ENCODE data around the gene UGT3A2.

DNA sequence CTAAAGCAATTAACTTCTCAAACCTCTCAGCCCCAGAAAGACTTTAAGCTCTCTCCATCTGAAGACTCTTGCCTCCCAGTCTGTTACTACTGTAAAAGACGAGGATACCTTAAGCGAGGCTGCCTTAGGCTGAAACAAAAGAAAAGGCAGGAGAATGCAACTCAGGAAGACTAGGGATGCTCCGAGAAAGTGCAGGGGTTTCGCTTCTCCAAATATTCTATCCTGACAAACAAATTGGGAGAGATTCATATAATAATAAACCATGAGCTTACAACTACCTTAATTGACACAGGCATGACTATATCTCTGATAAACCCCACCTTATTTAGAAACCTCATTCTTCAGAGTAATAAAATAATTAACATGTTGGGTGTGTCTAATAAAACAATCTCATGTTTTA, 70.6 kb downstream of the UGT3A2 start:
- TF ChIP-seq CTCF (IDR thresholded peaks at IDR 0.05; ENCODE audit: borderline replicate concordance, extremely low read depth, low read length, poor library complexity, severe bottlenecking) (no peak), EZH2 (IDR thresholded peaks at IDR 0.05; ENCODE audit: borderline replicate concordance, low read depth, low read length, severe bottlenecking) (no peak)
